SK-N-MC (cell line): ENCODE results near the gene PDYN.

ENCODE experiments used
- EZH2 ChIP-seq: fragments of 200-600 bp; sonication (generic); IDR thresholded peaks from one replicate; pipeline ENCODE4 v1.6.1; 2017; ENCODE audit warnings: antibody characterized with exemption
- POLR2AphosphoS5 ChIP-seq: IDR thresholded peaks from 2 replicates; pipeline ENCODE4 v1.6.1; 2012; ENCODE audit warnings: mild to moderate bottlenecking, low read depth, low read length, borderline replicate concordance

- TF ChIP-seq POLR2AphosphoS5, result no peak
- TF ChIP-seq EZH2, result no peak
Observed at GRCh38 chr20:1958426-1958825, 35.4 kb downstream of the PDYN start.
